GM19351 (cell line): ENCODE measurements around the gene FLYWCH2.
"Not testable (repeated sequence)": the region's sequence is repeated elsewhere in the genome, so short reads cannot be mapped to it uniquely, and the experiment has no call there.

Source experiments
- ATAC-seq: cut with Tn5 transposase; IDR thresholded peaks from one replicate; pipeline ENCODE4 v1.9.1; 2021; ENCODE audit warnings: mild to moderate bottlenecking, moderate library complexity; ENCODE audit not compliant: unreplicated experiment

The FLYWCH2 gene

DNA sequence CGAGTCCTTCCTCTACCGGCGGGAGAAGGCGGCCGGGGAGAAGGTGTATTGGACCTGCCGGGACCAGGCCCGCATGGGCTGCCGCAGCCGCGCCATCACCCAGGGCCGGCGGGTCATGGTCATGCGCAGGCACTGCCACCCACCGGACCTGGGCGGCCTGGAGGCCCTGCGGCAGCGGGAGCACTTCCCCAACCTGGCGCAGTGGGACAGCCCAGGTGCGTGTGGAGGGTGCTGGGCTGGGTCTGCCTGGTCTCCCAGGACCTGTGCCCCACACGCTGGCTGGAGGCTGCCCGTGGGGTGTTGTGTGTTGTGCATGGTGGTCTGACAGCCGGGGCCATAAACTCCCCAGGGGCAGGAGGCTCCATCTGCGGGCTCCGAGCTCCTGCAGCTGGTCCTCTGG is 54.2 kb downstream of the FLYWCH2 start:
- ATAC-seq, result no peak

DNA sequence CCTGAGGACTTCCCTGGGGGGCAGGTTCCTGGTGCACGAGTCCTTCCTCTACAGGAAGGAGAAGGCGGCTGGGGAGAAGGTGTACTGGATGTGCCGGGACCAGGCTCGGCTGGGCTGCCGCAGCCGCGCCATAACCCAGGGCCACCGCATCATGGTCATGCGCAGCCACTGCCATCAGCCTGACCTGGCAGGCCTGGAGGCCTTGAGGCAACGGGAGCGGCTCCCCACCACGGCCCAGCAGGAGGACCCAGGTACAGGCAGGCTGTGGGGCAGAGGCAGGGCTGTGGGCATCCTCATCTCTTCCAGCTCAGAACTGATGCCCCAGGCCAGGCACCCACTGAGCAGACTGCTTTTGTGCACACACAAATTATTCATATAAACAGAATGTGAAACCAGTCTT is 55.2 kb downstream of the FLYWCH2 start:
- no peak for ATAC-seq

DNA sequence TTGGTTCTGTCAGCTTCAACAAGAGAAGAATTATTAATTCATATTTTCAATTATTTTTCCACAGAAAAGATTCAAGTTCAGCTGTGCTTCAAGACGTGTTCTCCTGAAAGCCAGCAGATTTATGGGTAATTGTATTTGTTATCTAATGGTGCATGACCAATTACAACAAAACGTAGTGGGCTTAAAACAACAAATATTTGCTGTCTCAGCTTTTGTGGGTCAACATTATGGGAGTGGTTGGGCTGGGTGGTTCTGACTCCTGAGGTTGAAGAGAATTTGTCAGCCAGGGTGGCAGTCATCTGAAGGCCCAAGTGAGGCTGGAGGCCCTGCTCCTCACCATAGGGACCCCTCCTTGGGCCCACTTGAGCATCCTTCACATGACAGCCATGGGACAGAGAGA is 57.0 kb downstream of the FLYWCH2 start:
- no peak for ATAC-seq

DNA sequence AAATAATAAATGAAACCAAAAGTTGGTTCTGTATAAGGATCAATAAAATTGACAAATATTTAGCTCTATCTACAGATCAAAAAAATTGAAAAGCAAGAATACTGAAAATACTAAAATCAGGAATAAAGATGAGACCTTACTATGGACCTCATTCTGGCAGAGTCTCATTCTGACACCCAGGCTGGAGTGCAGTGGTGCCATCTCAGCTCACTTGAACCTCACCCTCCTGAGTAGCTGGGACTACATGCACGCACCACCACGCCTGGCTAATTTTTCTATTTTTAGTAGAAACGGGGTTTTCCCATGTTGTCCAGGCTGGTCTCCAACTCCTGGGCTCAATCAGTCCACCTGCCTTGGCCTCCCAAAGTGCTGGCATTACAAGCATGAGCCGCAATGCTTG is 59.0 kb downstream of the FLYWCH2 start:
- no peak for ATAC-seq

DNA sequence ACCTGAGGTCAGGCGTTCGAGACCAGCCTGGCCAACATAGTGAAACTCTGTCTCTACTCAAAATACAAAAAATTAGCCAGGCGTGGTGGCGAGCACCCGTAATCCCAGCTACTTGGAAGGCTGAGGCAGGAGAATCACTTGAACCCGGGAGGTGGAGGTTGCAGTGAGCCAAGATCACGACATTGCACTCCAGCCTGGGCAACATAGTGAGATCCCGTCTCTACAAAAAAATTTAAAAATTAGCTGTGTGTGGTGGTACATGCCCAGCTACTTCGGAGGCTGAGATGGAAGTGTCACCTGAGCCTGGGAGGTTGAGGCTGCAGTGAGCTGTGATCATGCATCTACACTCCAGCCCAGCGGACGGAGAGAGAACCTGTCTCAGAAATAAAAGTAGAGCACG is 60.7 kb downstream of the FLYWCH2 start:
- ATAC-seq, result not testable (repeated sequence)

DNA sequence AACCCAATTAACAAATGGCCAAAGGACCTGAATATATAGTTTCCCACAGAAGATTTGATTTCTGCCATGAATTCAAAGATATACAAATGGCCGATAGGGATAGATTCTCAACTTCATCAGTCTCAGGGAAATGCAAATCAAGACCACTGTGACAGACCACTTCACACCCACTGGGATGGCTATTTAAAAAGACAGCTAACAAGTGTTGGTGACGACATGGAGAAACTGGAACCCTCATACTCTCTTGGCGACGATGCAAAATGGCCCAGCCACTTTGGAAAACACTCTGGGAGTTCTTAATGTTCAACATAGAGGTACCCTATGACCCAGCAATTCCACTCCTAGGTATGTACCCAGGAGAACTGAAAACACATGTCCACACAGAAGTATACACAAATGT is 63.6 kb downstream of the FLYWCH2 start:
- no peak for ATAC-seq
